Measurements from ENCODE around the gene PAK5.

Gene PAK5

DNA sequence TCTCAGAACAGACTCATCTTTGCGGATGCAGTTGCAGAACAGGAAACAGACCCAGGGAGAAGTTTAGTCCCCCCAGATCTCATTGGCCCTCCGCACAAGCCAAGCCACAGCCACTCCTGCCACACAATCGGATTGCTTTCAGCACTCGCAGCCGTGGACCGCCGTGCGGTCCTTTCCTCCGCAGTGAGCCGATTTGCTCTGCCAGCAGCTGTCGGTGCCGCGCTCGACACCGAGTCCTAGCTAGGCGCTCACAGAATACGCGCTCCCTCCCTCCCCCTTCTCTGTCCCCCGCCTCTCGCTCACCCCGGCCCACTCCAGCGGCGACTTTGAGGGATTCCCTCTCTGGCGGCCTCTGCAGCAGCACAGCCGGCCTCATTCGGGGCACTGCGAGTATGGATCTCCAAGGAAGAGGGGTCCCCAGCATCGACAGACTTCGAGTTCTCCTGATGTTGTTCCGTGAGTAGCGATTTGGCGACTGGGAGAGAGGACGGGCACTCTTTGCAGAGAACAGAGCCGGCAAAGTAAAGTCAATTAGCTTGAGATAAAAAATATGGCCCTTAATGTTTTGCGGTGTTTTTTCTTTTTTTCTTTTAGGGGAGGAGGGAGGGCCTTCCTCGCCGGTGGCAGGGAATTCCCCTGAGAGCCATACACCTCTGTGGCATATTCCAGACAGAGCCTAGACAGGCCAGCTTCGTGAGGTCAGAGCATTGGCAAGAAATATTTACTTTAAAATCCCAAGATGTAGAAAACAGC is 324.2 kb downstream of the PAK5 start, which contains the start of gene LAMP5:
Gene LAMP5 (plus strand): TSS at position 130 of the 753 bp plus-strand sequence. CDS start 263 bp downstream, at position 393.
- DNase-seq: no peak

DNA sequence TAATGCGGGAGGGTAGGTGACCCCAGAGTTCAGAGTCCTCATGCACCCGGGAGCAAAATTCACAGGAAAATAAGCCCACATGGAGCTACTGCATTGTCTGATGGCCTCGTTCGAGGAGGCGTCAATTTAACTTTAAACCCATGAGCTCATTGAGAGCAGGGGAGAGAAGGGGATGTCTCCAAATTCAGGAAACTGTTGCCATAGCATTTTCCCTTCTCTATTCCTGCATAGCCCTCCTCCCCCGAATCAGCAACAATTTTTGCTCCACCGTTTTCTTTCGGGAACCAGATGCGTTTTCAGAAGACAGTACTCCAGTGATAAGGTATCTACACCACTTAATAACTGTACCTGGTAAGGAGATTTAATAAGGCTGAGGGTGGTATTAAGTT is 324.8 kb downstream of the PAK5 start:
- no peak for DNase-seq

DNA sequence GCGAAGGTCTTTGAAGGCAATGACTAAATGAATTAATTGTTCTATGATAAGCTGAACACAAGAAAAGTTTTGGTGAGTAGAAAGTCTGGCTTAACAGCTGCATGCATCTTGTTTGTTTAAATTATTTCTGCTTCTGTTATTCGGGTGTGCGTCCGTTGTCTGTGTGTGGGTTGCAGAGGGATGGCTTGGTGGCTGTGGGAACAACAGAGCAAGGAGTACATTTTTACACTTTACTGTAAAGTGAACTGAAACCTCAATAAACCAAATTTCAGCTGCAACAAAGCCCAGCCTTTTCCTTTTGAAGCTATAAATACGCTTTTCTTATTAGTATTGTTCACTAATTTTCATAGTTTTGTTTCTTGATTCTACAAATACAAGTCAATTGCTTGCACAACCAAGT is 328.0 kb downstream of the PAK5 start:
- DNase-seq: no peak

DNA sequence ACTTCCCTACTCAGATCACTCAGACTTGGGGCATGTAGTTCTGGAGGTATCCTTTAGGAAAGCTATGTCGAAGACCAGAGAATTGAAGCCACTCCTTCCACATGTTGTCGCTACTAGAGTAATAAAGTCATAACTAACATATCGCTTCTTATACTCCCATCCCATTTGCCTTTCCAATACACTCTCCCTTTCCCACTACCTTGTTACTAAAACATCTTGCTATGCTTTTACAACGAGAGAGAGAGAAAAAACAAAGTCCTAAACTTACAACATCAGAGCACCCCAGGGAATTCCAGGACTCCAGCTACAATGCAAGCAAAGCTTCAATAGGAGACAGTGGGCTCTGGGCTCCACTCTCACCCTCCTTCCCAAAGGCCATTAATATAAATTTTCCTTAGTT is 329.6 kb downstream of the PAK5 start:
- DNase-seq: no peak

DNA sequence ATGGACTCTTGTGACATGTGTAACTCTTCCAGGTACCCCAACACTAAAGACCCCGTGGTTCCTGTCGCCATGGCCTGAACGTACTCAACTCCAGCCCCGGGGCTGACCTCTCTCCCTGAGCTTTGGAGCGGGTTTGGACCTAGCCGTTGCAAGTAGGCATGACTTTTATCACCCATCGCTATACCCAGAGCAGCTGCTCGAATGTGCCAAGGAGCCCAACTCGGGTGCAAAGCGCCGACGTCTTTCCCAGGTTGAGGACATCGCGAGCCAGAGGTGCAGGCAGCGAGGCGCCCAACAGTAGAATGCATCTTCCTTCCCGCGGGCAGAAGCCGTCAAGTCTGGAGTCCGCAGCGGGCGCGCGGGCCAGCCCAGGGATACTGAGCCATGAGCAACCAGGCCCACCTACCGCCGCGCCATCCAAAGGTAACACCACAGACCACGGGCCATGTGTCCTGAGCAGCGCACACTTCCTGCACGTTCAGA is 330.1 kb downstream of the PAK5 start:
- no peak for DNase-seq

DNA sequence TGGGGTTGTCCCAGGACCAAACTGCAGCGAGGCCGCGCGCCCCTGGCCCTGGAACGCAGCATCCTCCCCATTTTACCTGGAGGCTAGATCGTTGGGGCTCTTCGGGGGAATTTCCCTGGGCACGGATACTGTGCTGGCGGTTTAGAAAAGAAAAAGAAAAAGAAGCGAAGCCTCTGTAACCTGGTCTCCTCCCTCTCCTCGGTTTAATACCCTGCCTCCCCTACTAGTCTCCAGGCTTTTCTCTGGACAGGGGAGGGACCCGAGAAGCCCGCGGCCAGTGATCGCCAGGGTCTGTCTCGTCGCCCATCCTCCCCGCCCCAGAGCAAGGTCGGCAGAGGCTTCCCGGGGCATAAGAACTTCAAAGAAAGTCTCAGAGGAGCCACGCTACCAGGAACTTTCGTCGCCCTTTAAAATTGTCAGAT is 330.6 kb downstream of the PAK5 start:
- no peak for DNase-seq

DNA sequence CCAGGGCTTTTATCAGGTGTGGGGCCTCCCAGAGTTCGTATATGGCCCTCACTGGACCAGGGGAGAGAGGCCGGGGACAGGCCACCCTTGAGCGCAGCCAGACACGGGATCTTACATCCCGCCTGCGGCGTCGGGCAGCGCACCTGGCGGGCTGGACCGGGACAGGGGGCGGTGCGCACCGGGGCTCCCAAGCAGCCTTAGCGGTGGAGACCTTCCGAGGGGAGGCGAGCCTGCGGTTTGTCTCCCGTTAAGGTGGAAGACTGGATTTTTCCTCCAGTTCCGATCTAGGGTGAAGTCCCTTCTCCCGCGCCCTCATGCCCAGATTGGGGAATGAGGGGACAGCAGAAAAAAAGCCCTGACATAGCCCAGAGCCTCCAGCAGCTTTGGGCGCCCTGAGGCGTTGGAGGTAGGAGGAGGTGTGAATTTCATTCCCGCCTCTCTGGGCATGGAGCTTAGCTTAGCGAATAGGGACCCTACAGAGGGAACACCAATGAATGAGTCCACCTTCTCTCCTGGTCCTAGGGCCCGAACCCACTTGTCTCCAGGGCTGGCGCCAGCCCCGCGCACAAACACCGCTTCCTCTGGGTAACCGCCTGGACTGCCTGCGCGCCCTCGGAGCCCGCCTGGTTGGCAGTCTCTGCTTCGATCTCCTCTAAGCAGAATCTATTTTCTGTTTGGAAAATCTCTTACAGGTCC is 331.2 kb downstream of the PAK5 start:
- DNase-seq: no peak

DNA sequence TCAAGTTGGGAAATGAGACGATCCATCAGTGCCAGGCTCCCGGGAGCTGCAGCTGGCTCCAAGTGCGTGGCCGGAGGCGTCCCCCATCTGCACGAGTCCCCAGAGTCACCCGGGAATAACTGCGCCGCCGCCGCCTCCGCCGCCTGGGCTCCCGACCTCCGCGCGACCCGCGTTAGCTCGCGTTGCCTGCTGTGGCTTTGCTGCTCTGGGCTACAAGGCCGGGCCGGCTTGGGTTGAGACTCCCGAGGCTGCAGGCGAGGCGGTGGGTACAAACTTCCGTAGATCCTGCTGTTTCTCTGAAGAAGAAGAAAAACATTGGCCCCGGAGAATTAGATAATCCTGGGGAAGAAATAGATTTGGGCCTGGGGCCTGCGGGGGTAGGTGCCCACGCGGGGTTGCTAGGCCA is 331.9 kb downstream of the PAK5 start:
- DNase-seq: no peak

DNA sequence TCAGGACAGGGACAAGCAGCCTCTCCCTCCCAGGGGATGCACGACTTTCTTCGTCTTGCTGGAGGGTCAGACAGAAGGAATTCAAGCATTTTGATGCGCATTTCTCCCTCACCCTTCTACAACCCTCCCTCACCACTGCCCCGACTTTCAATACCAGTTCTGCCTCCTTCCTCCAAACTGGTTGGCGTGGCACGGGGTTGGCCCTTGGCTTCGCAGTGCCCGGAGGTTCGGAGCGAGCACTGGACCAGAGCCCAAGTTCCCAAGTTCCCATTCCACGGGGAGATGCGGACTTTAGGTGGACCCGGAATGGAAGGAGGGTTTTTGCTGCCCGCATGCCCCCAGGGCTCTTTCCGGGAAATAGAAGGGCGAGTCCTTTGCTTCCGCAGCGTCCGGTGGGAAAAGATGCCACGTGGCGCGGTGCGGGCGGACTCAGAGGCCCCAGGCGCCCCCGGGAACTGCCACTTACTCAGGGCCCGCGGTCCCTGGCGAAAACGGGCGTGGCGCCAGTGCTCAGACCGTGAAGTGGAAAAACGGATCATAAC is 332.5 kb downstream of the PAK5 start:
- no peak for DNase-seq

DNA sequence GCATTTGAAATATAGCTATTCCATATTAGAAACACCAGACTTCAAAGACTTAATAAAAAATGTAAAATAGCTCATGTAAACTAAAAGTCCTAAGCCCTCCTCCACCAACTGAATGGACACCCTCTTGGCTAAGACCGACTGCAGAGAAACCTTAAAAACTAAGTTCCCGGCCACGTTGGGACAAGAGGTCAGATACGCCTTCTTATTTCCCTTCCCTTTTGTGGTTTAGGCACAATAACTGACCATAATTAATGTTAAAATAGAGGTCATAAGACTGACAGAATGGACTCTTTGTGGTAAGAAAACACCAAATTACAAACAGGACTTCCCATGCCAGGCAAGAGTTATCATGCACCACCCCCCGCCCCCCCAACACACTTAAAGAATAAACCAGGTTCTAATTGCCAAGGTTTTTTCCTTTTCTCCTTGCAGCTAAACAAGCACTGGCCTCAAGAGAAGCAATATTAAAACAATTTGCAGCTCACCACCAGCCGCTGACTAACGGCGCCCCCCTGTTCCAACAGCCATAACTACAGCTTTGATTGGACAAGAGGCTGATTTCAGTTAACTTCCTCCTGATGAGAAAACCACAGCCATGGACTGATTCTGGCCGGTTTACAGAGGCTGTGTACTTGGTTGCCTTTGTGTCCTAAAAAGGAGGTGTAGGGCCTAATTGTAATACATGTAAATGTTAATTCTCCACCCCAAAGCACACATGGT is 335.2 kb downstream of the PAK5 start:
- DNase-seq: no peak

DNA sequence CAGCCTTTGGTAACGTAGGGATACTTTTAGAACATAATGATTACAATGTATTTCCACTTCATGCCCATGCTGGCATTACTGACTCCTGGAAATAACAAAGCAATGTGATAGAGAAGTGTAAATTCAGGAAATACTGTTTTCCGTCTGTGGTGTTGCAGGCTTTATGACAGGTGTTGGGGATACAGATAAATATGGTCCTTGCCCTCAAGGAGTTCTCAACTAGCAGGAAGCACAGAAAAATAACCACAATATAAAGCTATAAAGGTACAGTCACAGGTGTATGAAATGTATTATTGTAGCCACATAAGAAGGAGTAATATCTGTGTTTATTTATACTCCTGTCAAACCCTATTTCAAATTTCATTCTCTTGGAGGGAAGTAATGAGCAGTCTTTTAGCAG is 337.4 kb downstream of the PAK5 start:
- no peak for DNase-seq

DNA sequence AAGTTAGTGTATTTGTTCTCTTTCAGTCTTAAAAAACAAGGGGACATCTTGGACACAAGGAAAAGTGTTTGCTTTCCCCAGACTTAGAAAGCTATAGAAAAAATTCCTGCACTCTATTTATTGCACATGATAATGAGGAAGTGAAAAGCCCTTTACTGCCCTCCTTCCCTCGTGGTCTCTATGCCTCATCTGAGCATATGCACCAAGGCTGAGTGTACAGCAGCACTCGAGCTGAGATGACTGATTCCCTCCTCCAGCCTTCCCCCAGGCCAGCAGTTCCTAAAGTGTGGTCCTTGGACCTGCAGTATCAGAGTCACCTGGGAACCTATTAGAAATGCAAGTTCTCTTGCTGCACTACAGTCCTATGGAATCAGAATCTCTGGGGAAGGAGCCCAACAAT is 338.8 kb downstream of the PAK5 start:
- DNase-seq: no peak

DNA sequence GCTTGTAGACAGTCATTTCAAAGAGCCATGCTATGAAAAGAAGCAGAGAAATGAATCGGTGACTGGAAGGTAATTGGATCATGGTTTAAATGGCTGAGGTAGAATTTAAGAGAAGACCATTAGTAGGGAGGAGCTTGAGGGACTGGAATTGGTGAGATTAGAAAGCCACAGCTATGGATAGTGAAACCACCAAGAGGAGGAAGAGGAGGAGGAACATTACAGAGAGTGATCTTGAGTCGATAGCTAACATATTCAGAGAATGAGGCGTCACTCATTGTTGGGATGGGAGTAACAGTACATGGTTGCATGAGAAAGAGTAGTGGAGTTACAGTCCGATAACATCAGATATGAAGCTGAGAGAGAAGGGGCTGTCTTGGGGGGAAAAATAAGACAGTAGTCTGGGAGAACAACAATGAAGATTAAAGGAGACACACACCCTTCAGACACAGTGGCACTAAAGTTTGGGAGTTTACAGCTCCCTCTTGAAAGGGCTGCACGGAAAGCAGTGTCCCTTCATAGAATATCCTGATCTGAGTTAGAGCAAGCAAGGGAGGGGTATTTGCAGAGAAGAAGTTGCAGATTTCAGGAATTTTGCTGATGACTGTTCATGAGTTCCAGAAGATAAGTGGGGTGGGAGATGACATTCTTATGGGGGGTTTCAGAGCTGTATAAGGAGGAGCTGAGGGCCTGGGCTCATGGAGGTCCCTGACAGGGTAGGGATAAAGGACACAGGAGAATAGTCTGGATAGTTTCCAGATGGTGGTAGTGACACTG is 339.6 kb downstream of the PAK5 start:
- no peak for DNase-seq

DNA sequence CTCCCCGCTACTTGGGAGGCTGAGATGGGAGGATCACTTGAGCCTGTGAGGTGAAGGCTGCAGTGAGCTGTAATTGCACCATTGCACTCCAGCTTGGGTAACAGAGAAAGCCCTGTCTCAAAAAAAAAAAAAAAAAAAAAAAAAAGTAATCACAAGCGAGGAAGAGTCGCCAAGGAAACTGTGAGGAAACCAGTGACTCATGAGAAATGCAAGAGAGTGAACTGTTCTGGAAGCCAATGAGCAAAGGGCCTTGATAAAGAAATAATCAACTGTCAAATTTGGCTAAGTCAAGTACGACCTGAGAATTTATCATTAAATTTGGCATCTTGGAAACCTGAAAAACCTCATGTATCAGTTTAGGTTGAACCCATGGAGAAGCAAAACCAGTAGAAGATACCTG is 340.6 kb downstream of the PAK5 start:
- DNase-seq: no peak

DNA sequence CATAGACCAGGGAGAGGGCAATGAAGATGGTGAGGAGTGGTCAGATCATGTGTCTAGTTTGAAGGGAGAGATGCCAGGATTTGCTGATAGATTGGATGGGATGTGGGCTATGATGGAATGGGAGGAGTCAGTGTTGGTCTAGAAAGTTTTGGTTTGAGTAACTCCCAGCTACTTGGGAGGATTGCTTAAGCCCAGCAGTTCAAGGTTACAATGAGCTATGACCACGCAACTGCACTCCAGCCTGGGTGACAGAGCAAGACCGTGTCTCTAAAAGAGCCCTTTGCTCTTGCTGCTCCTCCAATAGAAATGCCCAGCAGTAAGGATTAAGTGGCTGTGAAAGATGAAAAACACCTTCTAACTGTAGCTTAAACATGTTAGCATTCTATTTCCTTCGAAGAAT is 342.7 kb downstream of the PAK5 start:
- no peak for DNase-seq

DNA sequence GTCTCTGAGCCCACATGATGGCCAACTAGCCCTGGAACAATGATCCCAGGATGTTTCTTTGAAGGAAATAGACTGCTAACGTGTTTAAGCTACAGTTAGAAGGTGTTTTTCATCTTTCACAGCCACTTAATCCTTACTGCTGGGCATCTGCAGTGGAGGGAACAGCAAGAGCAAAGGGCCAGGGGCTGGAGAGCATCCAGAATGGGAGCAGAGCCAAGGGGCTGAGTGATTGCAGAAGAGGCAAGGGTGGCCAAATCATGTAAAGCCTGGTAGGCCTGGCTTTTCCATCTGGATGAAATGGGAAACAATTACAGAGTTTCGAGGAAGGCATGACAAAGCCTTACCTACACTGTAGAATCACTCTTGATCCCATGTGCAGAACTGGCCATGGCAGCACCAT is 343.2 kb downstream of the PAK5 start:
- DNase-seq: no peak

DNA sequence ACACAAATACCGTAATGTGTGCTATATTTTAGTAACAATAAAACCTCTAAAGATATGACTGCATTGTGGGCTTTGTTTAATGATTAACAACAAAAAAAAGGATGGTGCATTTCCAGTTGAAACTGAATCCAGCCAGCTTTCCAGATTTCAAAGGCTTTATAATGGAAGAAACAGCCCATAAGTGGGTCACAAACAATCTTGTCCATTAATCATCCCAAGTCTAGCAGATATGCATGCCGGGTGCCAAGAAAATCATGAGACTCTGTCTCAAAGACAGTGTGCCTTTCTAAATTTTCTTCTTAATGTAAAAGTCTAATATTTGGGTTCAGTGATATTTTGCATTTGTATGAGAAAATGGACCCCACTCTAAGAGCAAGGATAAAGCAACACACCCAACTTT is 345.1 kb downstream of the PAK5 start:
- no peak for DNase-seq

DNA sequence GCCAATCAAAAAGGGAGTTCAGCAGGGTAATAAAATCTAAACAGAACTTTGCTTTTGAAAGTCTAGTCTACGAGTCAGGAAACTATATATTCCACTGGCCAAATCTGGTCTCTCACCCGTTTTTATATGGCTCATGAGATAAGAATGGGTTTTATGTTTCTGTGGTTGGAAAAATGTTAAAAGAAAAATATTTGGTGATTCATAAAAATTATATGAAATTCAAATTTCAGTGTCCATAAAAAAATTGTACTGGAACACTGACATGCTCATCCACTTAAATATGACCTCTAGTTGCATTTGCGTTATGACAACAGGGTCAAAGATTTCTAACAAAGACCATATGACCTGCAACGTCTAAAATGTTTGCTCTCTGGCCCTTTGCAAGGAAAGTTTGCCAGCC is 346.8 kb downstream of the PAK5 start:
- no peak for DNase-seq

DNA sequence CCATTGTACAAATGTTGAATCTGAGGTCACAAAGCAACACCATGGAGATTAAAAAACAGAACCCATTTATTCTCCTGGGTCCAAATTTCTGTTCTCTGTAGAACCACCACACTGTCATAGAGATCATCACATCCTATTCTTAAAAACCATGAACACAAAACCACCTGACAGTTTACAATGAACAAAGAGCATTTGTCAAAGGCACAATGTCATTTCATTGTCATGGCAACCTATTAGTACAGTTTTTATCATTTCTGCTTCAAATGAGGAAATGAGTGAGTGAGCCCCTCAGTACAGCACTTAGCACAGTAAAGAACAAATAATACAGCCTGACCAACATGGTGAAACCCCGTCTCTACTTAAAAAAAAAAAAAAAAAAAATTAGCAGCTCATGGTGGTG is 347.6 kb downstream of the PAK5 start:
- no peak for DNase-seq

DNA sequence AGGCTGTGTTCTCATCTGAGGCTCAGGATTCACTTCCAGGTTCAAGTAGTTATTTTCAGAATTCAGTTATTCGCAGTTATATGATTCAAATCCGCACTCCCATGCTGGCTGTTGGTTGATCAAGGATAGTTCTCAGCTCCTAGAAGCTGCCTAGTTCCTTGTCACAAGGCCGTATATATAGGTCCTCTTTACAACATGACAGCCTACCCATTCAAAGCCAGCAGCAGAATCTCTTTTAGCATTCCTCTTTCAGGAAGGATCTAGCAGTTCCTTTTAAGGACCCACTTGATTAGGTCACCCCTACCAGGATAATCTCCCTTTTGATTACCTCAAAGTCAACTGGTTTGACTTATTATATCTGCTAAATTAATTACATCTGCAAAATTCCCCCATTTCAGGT is 348.2 kb downstream of the PAK5 start:
- no peak for DNase-seq

DNA sequence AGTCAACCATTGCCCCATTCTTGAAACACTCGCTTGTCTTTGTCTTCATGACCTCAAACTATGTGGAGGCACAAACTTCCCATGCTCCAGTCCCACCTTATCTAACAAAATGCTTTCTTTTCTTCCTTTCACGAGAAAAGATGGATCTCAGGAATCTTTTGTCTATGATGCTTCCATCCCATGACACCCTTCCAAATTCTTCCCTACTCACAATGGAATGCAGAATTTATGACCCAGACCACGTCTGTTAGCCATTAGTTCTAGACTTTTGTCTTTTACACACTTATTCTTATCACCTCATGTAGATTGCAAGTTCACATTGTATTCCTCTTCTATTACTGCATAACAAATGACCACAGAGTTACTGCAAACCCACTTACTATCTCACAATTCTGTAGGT is 348.7 kb downstream of the PAK5 start:
- no peak for DNase-seq

DNA sequence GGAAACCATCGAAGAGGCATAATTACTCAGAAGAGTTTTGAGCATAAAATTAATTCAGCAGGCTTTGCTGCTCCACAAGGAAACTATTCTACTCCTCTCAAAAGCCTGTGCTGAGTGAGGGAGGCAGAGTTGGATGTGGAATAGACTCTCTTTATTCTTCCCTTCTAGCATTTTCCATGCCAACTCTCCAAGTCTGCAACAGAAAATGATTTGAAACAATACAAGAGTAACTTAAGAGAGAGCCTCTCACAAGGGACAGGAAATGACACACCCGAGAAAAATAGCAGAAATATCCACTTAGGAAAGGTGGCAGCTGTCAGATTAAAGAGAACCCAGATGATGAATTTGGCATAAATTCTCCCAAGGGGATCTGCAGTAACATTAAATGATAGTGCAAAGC is 350.8 kb downstream of the PAK5 start:
- DNase-seq: no peak
